ENCODE data around the gene RYR2.

RYR2 gene

GRCh38 chr1:237342730-237343129, 300.7 kb downstream of the RYR2 start:
- no peak overlapping the region for H3K27ac ChIP-seq (ENCODE audit: poor library complexity, severe bottlenecking)

GRCh38 chr1:237352747-237353146, 310.8 kb downstream of the RYR2 start:
- H3K36me3 ChIP-seq (ENCODE audit: low read depth) = no peaks in the 10 kb centered on the region
- DNase-seq (ENCODE audit: low spot score) = no peak
- no peak overlapping the region for H3K27ac ChIP-seq (ENCODE audit: poor library complexity, severe bottlenecking)
- H3K27me3 ChIP-seq (ENCODE audit: insufficient read depth, poor library complexity, severe bottlenecking) = no peaks in the 10 kb centered on the region
- H3K4me3 ChIP-seq (ENCODE audit: severe bottlenecking) = no peak overlapping the region
- H3K4me1 ChIP-seq (ENCODE audit: insufficient read depth, poor library complexity, severe bottlenecking) = no peaks in the 10 kb centered on the region
- H3K9me3 ChIP-seq (ENCODE audit: severe bottlenecking) = no peaks in the 10 kb centered on the region
- ATAC-seq (ENCODE audit: low read depth) = no peak
- no peak for TF ChIP-seq CTCF (IDR thresholded peaks at IDR 0.05; ENCODE audit: poor library complexity, severe bottlenecking)

More at GRCh38 chr1:237342730-237343129, 300.7 kb downstream of the RYR2 start:
- no peak for TF ChIP-seq CTCF (IDR thresholded peaks at IDR 0.05; ENCODE audit: poor library complexity, severe bottlenecking)
- Histone ChIP-seq H3K27me3 (ENCODE audit: insufficient read depth, poor library complexity, severe bottlenecking) (no peaks in the 10 kb centered on the region), H3K9me3 (ENCODE audit: severe bottlenecking) (no peaks in the 10 kb centered on the region), H3K4me1 (ENCODE audit: insufficient read depth, poor library complexity, severe bottlenecking) (no peaks in the 10 kb centered on the region), H3K4me3 (ENCODE audit: severe bottlenecking) (no peak overlapping the region), H3K36me3 (ENCODE audit: low read depth) (no peaks in the 10 kb centered on the region)
- no peak for DNase-seq (ENCODE audit: low spot score)
- no peak for ATAC-seq (ENCODE audit: low read depth)

- Histone ChIP-seq H3K36me3 (ENCODE audit: low read depth) (no peaks in the 10 kb centered on the region), H3K9me3 (ENCODE audit: severe bottlenecking) (no peaks in the 10 kb centered on the region), H3K4me1 (ENCODE audit: insufficient read depth, poor library complexity, severe bottlenecking) (no peaks in the 10 kb centered on the region), H3K27me3 (ENCODE audit: insufficient read depth, poor library complexity, severe bottlenecking) (no peaks in the 10 kb centered on the region), H3K27ac (ENCODE audit: poor library complexity, severe bottlenecking) (no peak overlapping the region), H3K4me3 (ENCODE audit: severe bottlenecking) (no peak overlapping the region)
- ATAC-seq (ENCODE audit: low read depth) = no peak
- DNase-seq (ENCODE audit: low spot score) = no peak
- TF ChIP-seq CTCF (IDR thresholded peaks at IDR 0.05; ENCODE audit: poor library complexity, severe bottlenecking) = no peak
Observed at GRCh38 chr1:237353918-237354317, 311.9 kb downstream of the RYR2 start.

- Histone ChIP-seq H3K4me3 (ENCODE audit: severe bottlenecking) (no peak overlapping the region), H3K9me3 (ENCODE audit: severe bottlenecking) (no peaks in the 10 kb centered on the region), H3K27ac (ENCODE audit: poor library complexity, severe bottlenecking) (no peak overlapping the region), H3K36me3 (ENCODE audit: low read depth) (no peaks in the 10 kb centered on the region), H3K27me3 (ENCODE audit: insufficient read depth, poor library complexity, severe bottlenecking) (no peaks in the 10 kb centered on the region), H3K4me1 (ENCODE audit: insufficient read depth, poor library complexity, severe bottlenecking) (no peaks in the 10 kb centered on the region)
- DNase-seq (ENCODE audit: low spot score) = no peak
- no peak for ATAC-seq (ENCODE audit: low read depth)
- TF ChIP-seq CTCF (IDR thresholded peaks at IDR 0.05; ENCODE audit: poor library complexity, severe bottlenecking) = no peak
Observed at GRCh38 chr1:237355022-237355421, 313.0 kb downstream of the RYR2 start.

GRCh38 chr1:237358555-237358954, 316.6 kb downstream of the RYR2 start:
- no peak overlapping the region for H3K27ac ChIP-seq (ENCODE audit: poor library complexity, severe bottlenecking)
- H3K4me1 ChIP-seq (ENCODE audit: insufficient read depth, poor library complexity, severe bottlenecking) = no peaks in the 10 kb centered on the region
- no peaks in the 10 kb centered on the region for H3K9me3 ChIP-seq (ENCODE audit: severe bottlenecking)
- H3K4me3 ChIP-seq (ENCODE audit: severe bottlenecking) = no peak overlapping the region
- no peaks in the 10 kb centered on the region for H3K27me3 ChIP-seq (ENCODE audit: insufficient read depth, poor library complexity, severe bottlenecking)
- ATAC-seq (ENCODE audit: low read depth) (no peak), DNase-seq (ENCODE audit: low spot score) (no peak)
- no peak for TF ChIP-seq CTCF (IDR thresholded peaks at IDR 0.05; ENCODE audit: poor library complexity, severe bottlenecking)
- no peaks in the 10 kb centered on the region for H3K36me3 ChIP-seq (ENCODE audit: low read depth)
